ENCODE results near the gene CCDC188.
A peak's percentile ranks its signal among the peaks of the same experiment; 100 is the strongest.

CCDC188 gene

GRCh38 chr22:20136603-20136873 lies 14.3 kb downstream of the CCDC188 start:
- Histone ChIP-seq H3K27ac (no peak overlapping the region), H3K27me3 (ENCODE audit: insufficient read depth, low read depth, severe bottlenecking) (no peaks in the 10 kb centered on the region), H3K36me3 (no peaks in the 10 kb centered on the region; the same call in 1 of the 2 replicates), H3K4me3 (ENCODE audit: low read depth, low read length) (no peak overlapping the region), H3K9me3 (ENCODE audit: severe bottlenecking) (no peaks in the 10 kb centered on the region)
- no peak for TF ChIP-seq CTCF (IDR thresholded peaks at IDR 0.05; ENCODE audit: low read depth, low read length)
- no peak for DNase-seq

- no peak for TF ChIP-seq CTCF (IDR thresholded peaks at IDR 0.05; ENCODE audit: low read depth, low read length)
- Histone ChIP-seq H3K27me3 (ENCODE audit: insufficient read depth, low read depth, severe bottlenecking) (no peaks in the 10 kb centered on the region), H3K36me3 (no peaks in the 10 kb centered on the region; the same call in 1 of the 2 replicates), H3K27ac (no peak overlapping the region), H3K4me3 (ENCODE audit: low read depth, low read length) (no peak overlapping the region), H3K9me3 (ENCODE audit: severe bottlenecking) (no peaks in the 10 kb centered on the region)
- no peak for DNase-seq
Measured at GRCh38 chr22:20135806-20136602, 14.9 kb downstream of the CCDC188 start.

GRCh38 chr22:20135265-20135664 lies 15.6 kb downstream of the CCDC188 start:
- H3K36me3 ChIP-seq, result no peaks in the 10 kb centered on the region; the same call in 1 of the 2 replicates
- TF ChIP-seq CTCF (IDR thresholded peaks at IDR 0.05; ENCODE audit: low read depth, low read length), result no peak
- H3K27ac ChIP-seq, result no peak overlapping the region
- H3K4me3 ChIP-seq (ENCODE audit: low read depth, low read length), result no peak overlapping the region
- H3K9me3 ChIP-seq (ENCODE audit: severe bottlenecking), result no peaks in the 10 kb centered on the region
- DNase-seq, result no peak
- no peaks in the 10 kb centered on the region for H3K27me3 ChIP-seq (ENCODE audit: insufficient read depth, low read depth, severe bottlenecking)

GRCh38 chr22:20133930-20134549 lies 16.8 kb downstream of the CCDC188 start:
- no peak overlapping the region for H3K4me3 ChIP-seq (ENCODE audit: low read depth, low read length)
- H3K27me3 ChIP-seq (ENCODE audit: insufficient read depth, low read depth, severe bottlenecking), result no peaks in the 10 kb centered on the region
- no peak overlapping the region for H3K27ac ChIP-seq
- H3K9me3 ChIP-seq (ENCODE audit: severe bottlenecking), result no peaks in the 10 kb centered on the region
- TF ChIP-seq CTCF (IDR thresholded peaks at IDR 0.05; ENCODE audit: low read depth, low read length), result no peak
- no peaks in the 10 kb centered on the region for H3K36me3 ChIP-seq
- no peak for DNase-seq

- Histone ChIP-seq H3K27ac (no peak overlapping the region), H3K36me3 (peaks cover 4% of the 10 kb centered on the region), H3K4me3 (ENCODE audit: low read depth, low read length) (peak overlapping the region; percentile 62), H3K9me3 (ENCODE audit: severe bottlenecking) (no peaks in the 10 kb centered on the region), H3K27me3 (ENCODE audit: insufficient read depth, low read depth, severe bottlenecking) (no peaks in the 10 kb centered on the region)
- DNase-seq, result no peak
- no peak for TF ChIP-seq CTCF (IDR thresholded peaks at IDR 0.05; ENCODE audit: low read depth, low read length)
Measured at GRCh38 chr22:20132686-20133246, 18.1 kb downstream of the CCDC188 start.

Data from WERI-Rb-1 (cell line).